ENCODE data around the gene PRKCA.

PRKCA gene

DNA sequence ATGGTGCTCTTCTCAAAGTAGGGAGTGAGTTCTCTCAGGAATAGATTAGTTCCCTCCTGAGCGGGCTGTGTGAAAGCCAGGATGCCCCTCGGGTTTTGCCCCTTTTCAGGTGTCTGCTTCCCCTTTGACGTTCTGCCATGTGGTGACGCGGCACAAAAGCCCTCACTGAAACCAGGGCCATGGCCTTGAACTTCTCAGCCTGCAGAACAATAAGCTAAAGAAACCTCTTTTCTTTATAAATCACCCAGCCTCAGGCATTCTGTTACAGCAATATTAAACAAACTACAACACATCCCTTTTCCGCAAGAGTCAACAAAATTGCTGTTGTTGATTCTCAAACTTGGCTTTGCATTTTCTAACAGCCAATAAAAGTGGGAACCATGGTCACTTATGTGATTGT is 517.1 kb downstream of the PRKCA start:
- Histone ChIP-seq H3K9me3 (ENCODE audit: insufficient read depth, low read length) (no peaks in the 10 kb centered on the region), H3K9ac (ENCODE audit: low read length) (no peak overlapping the region), H3K4me1 (ENCODE audit: low read length) (no peaks in the 10 kb centered on the region), H3K36me3 (replicated peaks; ENCODE audit: low read depth, low read length) (no peaks in the 10 kb centered on the region), H2AFZ (ENCODE audit: low read depth, low read length) (no peak overlapping the region), H4K20me1 (ENCODE audit: insufficient read depth, low read length) (no peaks in the 10 kb centered on the region), H3K79me2 (ENCODE audit: low read length) (no peaks in the 10 kb centered on the region), H3K4me3 (ENCODE audit: low read length) (no peak overlapping the region), H3K4me2 (ENCODE audit: low read length) (no peak overlapping the region), H3K27ac (ENCODE audit: low read length) (no peak overlapping the region), H3K27me3 (ENCODE audit: low read depth, low read length) (no peaks in the 10 kb centered on the region)
- TF ChIP-seq EZH2phosphoT487 (IDR thresholded peaks at IDR 0.05; ENCODE audit: low read depth) (no peak), CTCF (IDR thresholded peaks at IDR 0.05; ENCODE audit: low read depth, low read length) (no peak)

DNA sequence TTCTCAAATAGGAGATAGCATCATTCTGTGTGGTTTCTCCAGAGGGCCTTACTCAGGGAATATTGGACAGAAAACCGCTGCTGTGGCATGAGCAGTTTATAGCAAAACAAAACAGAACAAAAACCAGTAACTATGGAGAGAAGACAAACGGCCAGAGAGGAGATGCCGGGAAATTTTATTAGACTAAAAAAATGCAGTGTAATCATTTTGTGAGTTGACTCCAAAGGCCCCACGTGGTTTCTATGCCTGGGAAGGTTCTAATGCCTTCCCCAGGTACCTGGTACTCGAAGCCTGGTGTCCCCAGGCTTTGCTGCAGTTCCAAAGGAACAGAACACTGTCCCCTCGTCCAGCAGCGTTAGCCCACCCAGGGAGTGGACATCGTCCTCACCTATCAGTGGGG is 519.6 kb downstream of the PRKCA start:
- Histone ChIP-seq H3K27me3 (ENCODE audit: low read depth, low read length) (0 out of 2 replicates have a peak, but pooled peaks cover 2% of the 10 kb centered on the region), H2AFZ (ENCODE audit: low read depth, low read length) (no peak overlapping the region), H3K9me3 (ENCODE audit: insufficient read depth, low read length) (no peaks in the 10 kb centered on the region), H3K36me3 (replicated peaks; ENCODE audit: low read depth, low read length) (no peaks in the 10 kb centered on the region), H3K79me2 (ENCODE audit: low read length) (no peaks in the 10 kb centered on the region), H3K4me3 (ENCODE audit: low read length) (no peak overlapping the region), H3K4me2 (ENCODE audit: low read length) (no peak overlapping the region), H3K9ac (ENCODE audit: low read length) (no peak overlapping the region), H4K20me1 (ENCODE audit: insufficient read depth, low read length) (no peaks in the 10 kb centered on the region), H3K27ac (ENCODE audit: low read length) (no peak overlapping the region), H3K4me1 (ENCODE audit: low read length) (no peaks in the 10 kb centered on the region)
- TF ChIP-seq CTCF (IDR thresholded peaks at IDR 0.05; ENCODE audit: low read depth, low read length) (no peak), EZH2phosphoT487 (IDR thresholded peaks at IDR 0.05; ENCODE audit: low read depth) (no peak)

DNA sequence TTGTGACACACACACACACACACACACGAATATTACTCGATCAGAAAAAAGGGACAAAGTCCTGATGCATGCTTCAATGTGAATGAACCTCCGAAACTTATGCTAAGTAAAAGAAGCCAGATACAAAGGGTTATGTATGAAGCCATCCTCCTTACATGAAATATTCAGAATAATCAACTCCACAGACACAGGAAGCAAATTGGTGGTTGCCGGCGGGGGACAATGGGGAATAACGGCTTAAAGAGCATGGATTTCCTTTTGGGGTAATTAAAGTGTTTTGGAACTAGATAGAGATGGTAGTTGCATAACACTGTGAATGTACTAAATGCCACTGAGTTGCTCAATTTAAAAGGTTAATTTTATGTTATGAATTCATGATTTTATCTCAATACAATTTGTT is 524.4 kb downstream of the PRKCA start:
- H3K27ac ChIP-seq (ENCODE audit: low read length): no peak overlapping the region
- H3K79me2 ChIP-seq (ENCODE audit: low read length): no peaks in the 10 kb centered on the region
- H4K20me1 ChIP-seq (ENCODE audit: insufficient read depth, low read length): no peaks in the 10 kb centered on the region
- H3K9ac ChIP-seq (ENCODE audit: low read length): no peak overlapping the region
- H3K4me1 ChIP-seq (ENCODE audit: low read length): no peaks in the 10 kb centered on the region
- no peak overlapping the region for H3K4me2 ChIP-seq (ENCODE audit: low read length)
- H3K9me3 ChIP-seq (ENCODE audit: insufficient read depth, low read length): no peaks in the 10 kb centered on the region
- TF ChIP-seq EZH2phosphoT487 (IDR thresholded peaks at IDR 0.05; ENCODE audit: low read depth) (no peak), CTCF (IDR thresholded peaks at IDR 0.05; ENCODE audit: low read depth, low read length) (no peak)
- no peak overlapping the region for H3K4me3 ChIP-seq (ENCODE audit: low read length)
- H3K36me3 ChIP-seq (replicated peaks; ENCODE audit: low read depth, low read length): no peaks in the 10 kb centered on the region
- H2AFZ ChIP-seq (ENCODE audit: low read depth, low read length): no peak overlapping the region
- 0 out of 2 replicates have a peak, but pooled peaks cover 2% of the 10 kb centered on the region for H3K27me3 ChIP-seq (ENCODE audit: low read depth, low read length)

DNA sequence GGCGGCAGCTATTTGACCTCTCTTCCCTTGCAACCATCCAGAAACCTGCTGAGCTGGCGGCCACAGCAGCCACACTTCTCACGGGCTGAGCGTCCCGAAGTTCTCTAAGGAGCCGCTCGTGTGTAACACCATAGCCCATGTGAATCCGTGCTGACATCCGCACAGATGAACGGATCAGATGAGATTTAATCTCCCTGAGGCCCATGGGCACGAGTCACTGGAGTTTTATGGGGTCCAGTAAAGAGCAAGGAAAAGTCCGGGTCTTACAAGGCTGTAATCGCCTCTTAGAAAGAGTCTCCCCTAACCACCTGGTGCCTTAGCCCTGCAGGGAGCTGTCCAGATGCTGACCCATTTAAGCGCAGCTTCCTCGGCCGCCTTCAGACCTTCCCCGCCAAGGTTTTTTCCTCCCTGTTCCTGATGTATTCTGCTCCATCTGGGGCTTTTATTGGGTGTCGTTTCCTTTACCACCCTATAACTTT is 527.0 kb downstream of the PRKCA start:
- H4K20me1 ChIP-seq (ENCODE audit: insufficient read depth, low read length): no peaks in the 10 kb centered on the region
- no peak overlapping the region for H3K27ac ChIP-seq (ENCODE audit: low read length)
- H3K4me3 ChIP-seq (ENCODE audit: low read length): no peak overlapping the region
- H3K79me2 ChIP-seq (ENCODE audit: low read length): no peaks in the 10 kb centered on the region
- H2AFZ ChIP-seq (ENCODE audit: low read depth, low read length): no peak overlapping the region
- 0 out of 2 replicates have a peak, but pooled peaks cover 2% of the 10 kb centered on the region for H3K27me3 ChIP-seq (ENCODE audit: low read depth, low read length)
- no peak overlapping the region for H3K9ac ChIP-seq (ENCODE audit: low read length)
- no peaks in the 10 kb centered on the region for H3K4me1 ChIP-seq (ENCODE audit: low read length)
- H3K36me3 ChIP-seq (replicated peaks; ENCODE audit: low read depth, low read length): no peaks in the 10 kb centered on the region
- H3K9me3 ChIP-seq (ENCODE audit: insufficient read depth, low read length): no peaks in the 10 kb centered on the region
- TF ChIP-seq CTCF (IDR thresholded peaks at IDR 0.05; ENCODE audit: low read depth, low read length): no peak
- no peak for TF ChIP-seq EZH2phosphoT487 (IDR thresholded peaks at IDR 0.05; ENCODE audit: low read depth)
- H3K4me2 ChIP-seq (ENCODE audit: low read length): no peak overlapping the region
